NCI-H1694 treated with DMSO at 0.1 percent for 48 hours (cell line): Measurements from ENCODE around the gene CD74.
"Not testable (repeated sequence)": the region's sequence is repeated elsewhere in the genome, so short reads cannot be mapped to it uniquely, and the experiment has no call there.

ENCODE experiments used
- DNase-seq: peaks from one replicate; lab custom pipeline; 2025; lab: John Stamatoyannopoulos, UW

CD74 gene

DNA sequence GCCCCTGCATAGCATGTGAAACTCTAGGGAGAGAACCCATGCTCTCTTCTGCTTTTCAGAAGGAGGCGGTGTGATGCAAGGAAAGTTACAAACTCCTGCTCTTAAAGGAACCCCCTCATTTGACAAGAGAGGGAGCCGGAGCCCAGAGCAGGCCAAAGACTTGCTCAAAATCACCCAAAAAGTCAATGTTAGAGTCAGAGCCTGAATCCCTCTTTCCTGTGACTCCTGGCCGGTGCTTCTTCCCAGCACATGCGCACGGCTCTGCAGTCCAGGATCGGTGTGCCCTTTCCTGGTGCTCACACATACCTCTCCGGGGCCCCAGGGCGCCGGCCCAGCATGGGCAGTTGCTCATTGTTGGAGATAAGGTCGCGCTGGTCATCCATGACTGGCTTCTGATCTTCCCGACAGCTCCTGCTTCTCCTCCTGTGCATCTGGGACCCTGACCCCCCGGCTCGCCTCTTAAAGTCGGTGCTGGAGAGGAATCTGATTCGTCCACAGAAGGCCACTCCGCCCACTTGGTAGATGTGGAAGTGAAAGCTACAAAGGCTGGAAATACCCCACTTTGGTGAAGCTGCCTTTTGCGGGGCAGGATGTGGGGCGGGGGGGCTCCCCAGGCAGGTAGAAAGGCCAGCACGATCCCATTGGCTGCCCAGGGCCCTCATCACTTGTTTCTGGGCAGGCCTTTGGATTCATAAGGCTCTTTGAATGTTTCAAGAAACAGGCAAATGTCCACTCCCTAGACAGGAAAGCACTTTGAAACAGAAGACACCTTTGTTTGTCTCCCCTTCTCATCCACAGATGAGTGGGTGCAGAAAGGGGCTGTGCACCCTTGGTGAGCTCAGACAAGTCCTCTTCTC is at the start of gene CD74:
Gene CD74, minus strand, starts transcription at position 592 of the 857 bp plus-strand sequence. Its CDS starts 161 bp downstream, at position 431.
- DNase-seq, result no peak

DNA sequence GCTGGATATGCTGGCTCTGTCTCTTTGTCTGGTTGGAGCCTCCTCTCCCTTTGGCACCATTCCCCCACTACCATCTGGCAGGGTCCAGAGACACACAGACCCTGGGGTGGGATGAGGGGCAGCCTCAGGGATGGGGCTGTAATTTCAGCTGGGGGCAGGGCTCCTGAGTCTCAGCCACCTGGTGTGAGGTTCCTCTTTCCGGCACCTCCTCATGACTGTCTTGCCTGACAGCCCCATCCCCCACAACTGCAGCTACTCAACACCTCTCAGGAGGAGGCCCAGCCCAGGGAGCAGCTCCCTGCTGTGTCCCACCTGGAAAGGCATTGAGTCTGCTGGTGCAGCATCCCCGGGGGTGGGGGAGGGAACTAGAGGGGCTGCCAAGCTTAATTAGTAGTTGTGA is 48.5 kb upstream of the CD74 start:
- peak; percentile 81 for DNase-seq

DNA sequence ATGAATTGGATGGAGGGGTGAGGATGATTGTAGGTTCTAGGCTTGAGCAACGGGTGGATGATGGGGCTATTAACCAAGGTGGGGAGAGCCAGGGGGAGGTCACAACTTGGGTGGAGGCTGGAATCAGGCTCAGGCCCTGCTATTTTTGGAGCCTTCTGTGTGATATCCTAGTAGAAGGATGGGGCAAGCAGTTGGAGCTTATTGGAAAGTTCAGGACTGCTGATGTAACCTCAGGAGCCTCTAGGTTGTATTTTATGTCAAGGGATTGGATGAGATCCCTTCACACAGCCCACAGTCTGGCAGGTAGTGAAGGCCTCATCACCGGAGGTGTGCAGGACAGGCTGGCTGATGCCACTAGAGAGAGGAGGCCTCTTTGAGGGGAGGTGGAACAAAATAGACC is 48.1 kb upstream of the CD74 start:
- DNase-seq, result peak; percentile 81

DNA sequence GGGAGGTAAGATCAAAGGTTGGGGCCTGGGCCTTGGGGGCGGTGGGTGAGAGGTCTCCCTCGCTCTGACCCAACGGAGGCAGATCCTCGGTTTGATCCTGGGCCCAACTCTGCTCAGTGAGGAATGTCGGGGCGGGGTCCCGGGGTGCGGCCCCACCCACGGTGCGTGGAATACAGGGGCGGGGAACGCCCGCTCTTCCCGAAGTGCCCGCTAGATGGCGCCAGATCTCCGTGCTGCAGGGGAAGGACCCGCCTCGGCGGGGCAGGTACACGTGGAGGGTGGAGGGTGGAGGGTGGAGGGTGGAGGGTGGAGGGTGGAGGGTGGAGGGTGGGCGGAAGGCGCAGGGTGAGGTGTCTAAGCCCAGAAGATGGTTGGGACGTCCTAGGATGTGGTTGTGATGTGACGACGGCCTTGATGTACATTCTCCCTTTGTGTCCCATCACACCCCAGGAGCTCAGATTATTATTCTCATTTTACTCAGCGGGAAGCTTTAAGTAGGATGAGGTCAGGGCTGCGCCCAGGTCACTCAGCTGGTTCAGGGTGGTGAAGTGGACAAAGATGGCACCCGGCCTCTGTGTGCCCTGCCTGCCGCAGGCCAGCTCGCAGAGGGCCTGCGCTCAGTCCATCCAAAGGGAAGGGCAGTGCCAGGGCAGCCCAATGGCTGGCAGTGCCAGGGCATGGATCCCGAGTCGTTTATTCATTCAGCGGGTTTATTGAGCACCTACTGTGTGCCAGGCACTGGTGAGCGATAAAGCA is 46.3 kb upstream of the CD74 start:
- DNase-seq, result peak; percentile 43

DNA sequence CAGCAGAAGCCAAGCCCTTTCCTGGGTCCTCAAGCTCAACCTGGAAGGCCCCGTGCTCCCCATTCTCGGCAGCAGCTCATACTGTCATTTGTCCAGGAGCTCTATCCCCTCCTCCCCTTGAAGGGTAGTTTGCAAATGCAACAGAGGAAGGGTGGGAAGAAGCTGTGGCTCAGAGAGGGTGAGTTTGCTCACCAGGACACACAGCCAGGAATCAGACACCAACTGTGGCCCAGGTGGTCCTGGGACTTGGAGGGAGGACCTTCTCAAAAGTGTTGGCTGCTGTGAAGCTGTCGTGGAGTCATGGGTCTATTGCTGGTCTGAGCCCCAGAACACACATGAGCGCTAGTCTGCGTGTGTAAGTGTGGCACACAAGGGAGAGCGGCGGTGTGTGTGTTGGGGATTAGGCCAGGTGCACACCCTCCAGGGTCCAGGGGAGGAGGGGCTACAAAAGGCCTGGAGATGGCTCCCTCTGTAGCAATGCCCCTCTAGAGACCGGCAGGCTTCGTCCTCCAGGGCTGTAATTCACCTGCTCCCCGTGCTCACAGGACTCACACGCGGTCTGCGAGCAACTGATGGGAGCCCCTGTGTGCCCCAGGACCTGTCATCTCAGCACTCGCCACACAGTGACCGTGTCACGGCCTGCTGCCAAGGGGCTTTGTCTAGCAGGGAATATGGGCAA is 45.0 kb upstream of the CD74 start:
- no peak for DNase-seq

DNA sequence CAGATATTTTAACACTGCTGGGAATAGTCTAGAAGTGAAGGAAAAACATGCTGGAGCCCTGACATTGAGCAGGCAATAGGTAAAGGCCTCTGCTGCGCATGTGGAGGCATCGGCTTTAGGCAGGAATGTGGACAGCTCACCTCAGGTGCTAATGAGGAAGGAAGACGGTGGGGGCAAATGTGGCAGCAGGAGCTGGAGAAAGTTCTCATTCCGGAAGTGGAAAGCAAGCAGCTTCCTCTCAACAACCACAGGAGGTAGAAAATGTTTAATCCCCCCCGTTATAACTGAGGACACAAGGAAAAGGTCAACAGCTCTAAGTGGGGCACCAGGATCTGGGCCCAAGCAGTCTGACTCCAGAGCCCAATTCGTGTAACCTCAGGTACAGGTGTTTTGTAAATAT is 44.4 kb upstream of the CD74 start:
- no peak for DNase-seq

DNA sequence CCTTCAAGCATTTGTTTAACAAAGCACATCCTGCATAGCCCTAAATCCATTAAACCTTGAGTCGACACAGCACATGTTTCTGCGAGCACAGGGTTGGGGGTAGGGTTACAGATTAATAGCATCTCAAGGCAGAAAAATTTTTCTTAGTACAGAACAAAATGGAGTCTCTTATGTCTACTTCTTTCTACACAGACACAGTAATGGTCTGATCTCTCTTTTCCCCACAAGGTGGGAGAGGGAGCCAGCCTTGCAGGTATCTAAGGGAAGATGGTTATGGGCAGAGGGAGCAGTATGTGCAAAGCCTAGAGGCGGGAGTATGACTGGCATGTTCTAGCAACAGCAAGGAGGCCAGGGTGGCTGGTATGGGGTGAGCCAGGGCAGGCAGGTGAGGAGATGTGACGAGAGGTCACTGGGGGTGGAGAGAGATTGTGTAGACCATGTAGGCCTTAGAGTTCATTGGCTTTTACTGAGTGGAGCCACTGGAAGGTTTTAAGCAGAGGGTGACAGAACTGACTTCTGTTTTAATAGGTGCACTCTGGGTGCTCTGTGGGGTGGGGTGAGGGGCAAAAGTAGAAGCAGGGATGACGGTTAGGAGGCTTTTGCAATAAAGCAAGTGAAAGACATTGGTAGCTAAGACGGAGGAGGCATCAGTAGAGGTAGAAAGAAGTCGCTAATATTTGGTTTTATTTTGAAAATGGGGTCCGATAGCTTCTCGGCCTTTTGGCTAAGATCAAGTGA is 42.0 kb upstream of the CD74 start:
- DNase-seq, result no peak

DNA sequence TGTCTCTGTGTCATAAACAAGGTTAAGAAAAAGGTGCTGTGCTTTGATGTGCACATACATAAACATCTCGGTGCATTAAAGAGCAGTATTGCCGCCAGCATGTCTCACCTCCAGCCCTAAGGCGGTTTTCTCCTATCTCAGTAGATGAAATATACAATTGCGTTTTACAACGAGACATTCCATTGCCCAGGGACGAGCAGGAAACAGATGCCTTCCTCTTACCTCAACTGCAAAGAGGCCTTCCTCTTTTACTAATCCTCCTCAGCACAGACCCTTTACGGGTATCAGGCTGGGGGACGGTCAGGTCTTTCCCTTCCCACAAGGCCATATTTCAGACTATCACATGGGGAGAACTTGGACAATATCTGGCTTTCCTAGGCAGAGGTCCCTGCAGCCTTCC is 41.3 kb upstream of the CD74 start:
- not testable (repeated sequence) for DNase-seq

DNA sequence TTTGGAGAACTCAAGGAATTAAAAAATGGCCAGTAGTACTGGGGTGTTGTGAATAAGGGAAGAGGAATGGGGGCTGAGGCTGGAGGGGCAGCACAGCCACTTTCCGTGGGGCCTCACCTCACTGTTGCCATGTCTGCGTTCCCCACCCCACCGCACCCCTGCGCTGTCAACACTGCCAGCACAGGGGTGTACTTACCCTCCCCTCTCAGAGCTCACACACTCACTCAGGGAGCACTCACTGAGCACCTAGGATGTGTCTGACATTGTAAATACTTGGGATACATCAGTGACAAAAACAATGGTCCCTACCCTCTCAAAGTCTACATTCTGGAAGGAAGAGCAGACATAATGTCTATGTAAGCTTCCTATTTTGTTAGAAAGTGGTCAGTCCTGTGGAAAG is 40.2 kb upstream of the CD74 start:
- no peak for DNase-seq

DNA sequence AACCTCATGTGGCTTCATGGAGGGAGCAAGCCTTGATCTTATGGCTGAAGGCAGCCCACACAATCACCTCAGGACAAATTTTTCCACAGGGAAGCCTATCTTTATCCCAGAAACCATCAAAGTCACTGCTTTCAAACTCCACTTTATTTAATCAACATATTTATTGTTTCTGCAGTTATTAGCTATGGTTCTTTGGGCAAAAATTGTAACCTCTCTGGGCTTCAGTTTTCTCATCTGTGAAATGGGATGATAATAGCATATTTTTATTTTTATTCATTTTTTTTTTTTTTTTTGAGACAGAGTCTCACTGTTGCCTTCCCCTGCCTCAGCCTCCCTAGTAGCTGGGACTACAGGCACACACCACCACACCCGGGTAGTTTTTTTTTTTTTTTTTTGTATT is 38.9 kb upstream of the CD74 start:
- no peak for DNase-seq

DNA sequence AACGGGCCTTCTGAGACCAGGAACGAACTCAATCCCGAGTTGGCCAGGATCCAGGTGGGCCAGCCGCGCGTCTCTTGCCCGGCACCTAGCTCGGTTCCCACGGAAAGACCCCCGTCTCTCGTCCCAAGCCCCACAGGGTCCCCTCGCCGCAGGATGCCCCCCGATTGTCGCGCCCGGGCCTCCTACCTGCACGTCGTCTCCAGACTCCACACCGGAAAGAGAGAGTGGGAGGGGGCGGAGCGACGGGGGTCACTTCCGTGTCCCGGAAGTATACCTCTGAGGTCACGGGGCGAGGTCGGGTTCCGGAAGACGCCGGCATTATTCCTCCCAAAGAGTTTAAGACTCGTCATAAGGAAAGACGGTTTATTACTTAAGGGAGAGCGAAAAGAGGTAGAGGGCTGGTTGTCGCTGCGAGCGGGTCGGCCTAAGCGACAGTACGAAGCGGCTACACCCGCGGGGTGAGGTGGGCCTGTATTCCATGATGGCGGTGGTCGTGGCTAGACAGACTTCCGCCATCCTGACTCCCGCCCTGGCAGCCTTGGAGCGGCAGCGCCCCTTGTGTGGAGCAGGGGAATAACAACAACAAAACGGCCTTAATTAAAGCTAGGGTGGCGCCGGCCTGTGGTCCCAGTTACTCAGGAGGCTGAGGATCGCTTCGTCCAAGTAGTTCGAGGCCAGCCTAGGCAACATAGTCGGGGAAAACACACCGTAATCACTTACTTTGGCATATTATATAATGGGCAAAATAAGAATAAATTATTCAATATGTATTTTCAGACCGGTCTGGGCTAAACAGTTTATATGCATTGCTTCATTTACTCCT is 37.0 kb upstream of the CD74 start, which contains the start of gene RPS14:
Gene RPS14, minus strand, starts transcription at position 223 of the 823 bp plus-strand sequence. CDS start 2,006 bp downstream, outside the sequence.
- peak; percentile 95 for DNase-seq

DNA sequence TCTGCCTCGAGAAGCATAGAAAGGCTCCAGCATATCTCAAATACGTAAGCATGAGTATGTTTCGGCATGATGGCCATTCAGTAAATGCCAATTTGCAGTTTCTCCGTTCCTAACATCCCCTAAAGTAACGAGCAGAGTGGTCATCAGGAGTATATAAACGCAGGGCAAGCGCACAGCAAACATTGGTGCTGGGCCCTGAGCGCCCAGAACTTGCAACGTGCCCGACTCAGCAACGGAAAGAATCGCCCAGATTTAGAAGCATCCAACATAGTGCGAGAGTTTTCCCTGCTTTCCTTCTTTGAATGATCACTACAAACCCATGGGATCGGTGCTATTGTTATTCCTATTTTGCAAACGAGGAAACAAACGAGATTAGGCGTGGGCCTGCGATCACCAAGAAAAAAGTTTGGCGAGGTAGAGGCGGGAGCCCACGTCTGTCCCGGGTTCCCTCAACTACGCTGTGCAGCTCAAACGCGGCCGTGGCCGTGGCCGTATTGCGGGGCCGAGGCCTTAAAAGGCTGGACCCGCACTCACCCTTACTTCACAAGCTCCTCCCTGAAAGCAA is 36.3 kb upstream of the CD74 start:
- DNase-seq, result no peak

DNA sequence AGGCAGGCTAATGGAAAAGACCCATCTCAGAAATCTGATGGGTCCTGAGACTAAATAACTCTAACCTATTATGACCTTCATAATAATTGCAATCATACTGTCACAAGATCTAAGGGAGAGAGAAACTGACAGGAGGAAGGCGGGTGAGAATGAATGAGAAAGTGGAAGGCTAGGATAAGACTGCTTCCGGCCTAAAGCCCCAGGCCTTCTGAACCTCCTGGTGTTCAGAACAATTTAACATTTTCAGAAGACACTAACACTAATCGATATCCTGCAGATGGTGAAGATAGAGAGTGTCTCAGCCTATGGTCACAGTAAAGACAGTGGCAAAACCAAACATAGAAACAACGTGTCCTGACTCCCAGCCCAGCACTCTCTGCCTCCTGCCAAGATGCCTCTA is 35.6 kb upstream of the CD74 start:
- no peak for DNase-seq

DNA sequence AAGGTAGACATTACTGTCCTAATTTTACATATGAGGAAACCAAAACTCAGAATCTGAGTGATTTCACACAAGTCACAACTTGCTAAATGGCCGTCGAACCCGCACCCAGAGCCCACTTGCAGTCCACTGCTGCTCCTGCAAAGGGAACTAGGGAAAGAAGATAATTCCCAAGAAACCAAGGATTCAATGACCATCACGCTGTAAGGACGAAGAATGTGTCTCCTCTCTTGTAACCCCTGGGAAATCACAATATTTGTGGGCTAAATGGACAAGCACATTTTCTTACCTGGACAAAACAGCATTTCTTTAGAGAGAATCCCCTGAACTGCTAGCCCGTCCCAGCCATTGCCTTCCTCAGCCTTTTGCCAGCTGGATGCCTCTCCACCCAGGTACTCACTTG is 34.5 kb upstream of the CD74 start:
- DNase-seq, result no peak

DNA sequence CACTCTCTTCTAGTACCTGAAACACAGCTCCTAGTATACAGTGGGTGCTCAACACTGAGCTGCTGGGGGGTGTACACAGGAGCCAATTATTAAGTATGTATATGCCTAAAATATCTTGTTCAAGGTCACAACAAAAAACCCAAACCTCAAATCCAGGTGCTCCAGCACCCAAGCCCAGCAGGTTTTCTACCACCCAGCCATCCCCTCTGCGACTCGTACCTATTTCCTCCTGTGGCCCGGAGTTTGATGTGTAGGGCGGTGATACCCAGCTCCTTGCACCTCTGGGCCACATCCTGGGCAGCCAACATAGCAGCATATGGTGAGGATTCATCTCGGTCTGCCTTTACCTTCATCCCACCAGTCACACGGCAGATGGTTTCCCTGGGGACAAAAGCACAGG is 33.9 kb upstream of the CD74 start:
- DNase-seq, result no peak

DNA sequence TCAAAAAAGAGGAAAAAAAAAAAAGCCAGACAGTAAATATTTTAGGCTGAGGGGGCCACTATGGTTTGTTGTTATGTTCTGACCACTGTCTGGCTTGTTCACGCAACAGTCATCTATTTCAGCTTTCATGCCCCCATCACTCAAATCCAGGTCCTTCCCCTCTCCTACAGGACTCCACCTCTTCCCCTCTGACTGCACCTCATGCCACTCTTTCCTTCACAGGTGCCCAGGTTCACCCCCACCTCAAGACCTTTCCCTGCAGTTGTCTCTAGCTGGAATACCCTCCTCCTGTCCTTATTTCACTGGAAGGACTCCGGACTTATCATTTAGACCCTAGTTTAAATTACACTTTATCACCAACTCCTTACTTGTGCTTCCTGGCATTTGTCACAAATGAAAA is 33.4 kb upstream of the CD74 start:
- DNase-seq, result no peak

DNA sequence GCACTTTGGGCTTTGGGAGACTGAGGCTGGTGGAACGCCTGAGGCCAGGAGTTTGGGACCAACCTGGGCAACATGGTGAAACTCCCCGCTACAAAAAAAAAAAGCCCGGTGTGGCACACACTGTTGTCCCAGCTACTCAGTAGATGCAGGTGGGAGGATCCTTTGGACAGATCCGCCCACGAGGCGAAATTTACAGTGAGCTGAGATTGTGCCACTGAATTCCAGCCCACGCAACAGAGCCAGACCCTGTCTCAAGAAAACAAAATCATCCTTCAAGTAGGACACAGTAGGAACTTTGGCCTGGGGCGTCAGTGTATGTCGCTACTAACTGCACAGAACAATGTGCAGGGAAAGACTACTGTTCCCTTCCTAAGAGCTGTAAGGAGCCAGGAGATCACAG is 32.1 kb upstream of the CD74 start:
- no peak for DNase-seq

DNA sequence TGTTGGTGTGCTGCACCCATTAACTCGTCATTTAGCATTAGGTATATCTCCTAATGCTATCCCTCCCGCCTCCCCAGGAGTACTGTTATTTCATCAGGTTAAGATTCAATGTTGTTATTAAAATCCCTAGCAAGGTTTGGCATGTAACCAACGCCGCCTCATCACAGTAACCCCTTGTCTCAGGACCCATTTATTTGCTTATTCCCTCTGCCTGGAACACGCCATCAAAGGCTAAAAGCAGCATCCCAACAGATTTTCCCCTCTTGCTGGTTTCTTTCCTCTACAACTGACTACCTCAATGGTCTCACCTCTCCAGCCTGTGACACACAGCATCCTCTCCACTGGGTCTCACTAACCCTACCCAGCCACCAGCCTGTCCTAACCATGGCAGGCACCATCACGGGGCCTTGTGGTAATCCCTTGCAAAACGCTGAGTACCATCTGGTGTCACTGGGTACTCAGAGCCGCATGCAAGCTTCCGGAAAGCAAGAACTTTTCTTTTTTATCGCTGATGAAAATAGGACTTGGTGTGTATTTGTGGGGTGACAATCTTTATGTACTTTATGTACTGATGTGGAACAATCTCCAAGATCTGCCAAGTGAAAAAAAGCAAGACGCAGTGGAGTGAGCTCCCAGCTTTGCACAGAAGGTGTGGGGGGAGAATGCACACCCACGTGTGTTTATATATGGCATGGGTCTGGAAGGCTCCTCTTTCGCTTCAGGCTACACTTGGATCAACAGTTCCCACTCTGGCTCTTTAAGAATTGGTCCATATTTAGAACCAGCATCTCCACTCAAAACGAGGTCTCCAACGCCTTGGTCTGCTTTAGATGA is 30.7 kb upstream of the CD74 start:
- no peak for DNase-seq

DNA sequence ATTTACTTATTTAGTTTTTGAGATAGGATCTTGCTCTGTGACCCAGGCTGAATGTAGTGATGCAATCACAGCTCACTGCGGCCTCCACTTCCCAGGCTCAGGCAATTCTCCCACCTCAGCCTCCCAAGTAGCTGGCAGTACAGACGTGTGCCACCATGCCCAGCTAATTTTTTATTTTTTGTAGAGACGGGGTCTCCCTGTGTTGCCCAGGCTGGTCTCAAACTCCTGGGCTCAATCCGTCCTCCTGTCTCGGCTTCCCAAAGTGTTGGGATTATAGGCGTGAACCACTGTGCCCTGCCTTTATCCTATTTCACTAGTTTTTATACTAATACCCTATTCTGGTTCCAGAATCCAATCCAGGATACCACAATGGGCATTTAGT is 30.0 kb upstream of the CD74 start:
- DNase-seq, result no peak
